ENCODE measurements around the gene ZMPSTE24.

ZMPSTE24 gene

DNA sequence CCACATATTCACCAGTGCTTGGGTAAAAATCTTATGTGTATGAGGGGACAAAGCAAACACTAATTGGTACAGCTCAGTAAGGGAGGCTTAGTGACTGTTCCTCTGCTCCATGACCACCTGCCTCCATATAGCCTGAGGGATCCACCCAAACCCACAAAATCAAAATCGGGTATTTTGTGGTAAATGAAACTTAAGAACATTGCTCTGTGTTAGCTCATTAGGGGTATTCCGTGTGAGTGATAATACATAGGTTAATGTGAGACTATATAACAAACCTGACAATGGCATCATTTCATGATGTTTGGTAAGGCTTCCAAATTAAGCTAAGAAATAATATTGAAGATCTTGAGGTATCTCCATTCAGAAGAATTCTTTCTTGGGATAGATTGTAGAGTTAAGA lies 33.3 kb downstream of the ZMPSTE24 start:
- TF ChIP-seq, protein P1, sequence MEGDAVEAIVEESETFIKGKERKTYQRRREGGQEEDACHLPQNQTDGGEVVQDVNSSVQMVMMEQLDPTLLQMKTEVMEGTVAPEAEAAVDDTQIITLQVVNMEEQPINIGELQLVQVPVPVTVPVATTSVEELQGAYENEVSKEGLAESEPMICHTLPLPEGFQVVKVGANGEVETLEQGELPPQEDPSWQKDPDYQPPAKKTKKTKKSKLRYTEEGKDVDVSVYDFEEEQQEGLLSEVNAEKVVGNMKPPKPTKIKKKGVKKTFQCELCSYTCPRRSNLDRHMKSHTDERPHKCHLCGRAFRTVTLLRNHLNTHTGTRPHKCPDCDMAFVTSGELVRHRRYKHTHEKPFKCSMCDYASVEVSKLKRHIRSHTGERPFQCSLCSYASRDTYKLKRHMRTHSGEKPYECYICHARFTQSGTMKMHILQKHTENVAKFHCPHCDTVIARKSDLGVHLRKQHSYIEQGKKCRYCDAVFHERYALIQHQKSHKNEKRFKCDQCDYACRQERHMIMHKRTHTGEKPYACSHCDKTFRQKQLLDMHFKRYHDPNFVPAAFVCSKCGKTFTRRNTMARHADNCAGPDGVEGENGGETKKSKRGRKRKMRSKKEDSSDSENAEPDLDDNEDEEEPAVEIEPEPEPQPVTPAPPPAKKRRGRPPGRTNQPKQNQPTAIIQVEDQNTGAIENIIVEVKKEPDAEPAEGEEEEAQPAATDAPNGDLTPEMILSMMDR (conservative IDR thresholded peaks at IDR 0.05): no peak

DNA sequence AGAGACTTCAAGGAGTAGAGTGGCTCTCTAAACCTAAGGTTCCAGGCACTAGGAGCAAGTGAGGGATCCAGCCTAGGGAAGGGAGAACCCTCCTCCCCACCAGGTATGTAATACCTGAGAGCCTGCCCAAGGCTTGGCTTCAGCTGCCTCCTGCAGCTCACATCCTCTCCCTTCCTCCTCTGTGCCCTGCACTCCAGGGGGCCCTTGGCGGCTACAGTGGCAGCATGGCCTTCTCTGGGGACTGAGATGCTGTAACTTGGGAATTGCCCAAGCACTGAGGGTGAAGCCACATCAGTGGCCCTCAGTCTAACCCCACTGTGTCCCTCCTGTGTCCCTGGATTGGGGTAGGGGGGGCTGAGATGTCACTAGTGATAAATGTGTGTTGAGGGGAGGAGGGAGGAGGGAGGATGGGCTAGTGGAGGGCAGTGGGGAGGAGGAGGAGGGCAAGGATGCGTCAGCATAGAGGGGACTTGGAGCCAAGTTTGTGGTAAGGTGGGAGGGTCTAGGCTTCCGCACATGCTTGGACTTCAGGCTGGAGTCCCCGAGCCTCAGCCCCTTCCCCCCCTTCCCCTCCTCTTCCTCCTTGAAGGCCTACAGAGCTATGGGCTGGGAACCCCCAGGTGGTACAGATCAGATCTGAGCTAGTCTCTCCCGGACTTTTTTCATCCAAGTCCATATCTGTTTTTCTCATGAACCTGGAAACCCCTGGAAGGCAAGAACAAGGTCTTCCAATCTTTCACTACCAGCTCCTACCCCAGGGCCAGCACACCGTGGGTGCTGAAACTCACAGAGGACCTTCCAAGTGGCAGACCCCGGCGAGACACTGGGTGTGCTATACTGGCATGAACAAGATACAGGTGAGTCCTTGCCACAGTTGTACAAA lies 41.6 kb downstream of the ZMPSTE24 start:
- H3K27ac ChIP-seq: peak overlapping the region; percentile 98; the same call in 1 of the 2 replicates
- TF ChIP-seq, protein P1 (conservative IDR thresholded peaks at IDR 0.05): no peak

More for the DNA sequence above, 33.3 kb downstream of the ZMPSTE24 start:
- H3K27ac ChIP-seq: no peak overlapping the region

DNA sequence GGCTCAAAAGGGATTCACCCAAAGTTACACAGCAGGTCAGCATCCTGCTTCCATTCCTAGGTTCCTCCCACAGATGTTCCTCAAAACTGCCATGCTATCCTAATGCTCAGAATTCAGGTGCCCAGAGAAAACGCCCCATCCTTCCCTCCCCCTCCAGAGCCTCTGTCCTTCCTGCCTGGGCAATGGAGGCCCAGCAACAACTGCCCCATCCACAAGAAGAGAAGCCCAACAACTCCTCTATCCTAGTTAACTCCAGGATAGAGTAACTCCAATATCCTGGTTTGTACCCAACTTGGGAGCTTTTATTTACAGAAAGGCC lies 42.2 kb downstream of the ZMPSTE24 start:
- H3K27ac ChIP-seq: peak overlapping the region; percentile 98
- TF ChIP-seq, protein P1 (conservative IDR thresholded peaks at IDR 0.05): no peak

DNA sequence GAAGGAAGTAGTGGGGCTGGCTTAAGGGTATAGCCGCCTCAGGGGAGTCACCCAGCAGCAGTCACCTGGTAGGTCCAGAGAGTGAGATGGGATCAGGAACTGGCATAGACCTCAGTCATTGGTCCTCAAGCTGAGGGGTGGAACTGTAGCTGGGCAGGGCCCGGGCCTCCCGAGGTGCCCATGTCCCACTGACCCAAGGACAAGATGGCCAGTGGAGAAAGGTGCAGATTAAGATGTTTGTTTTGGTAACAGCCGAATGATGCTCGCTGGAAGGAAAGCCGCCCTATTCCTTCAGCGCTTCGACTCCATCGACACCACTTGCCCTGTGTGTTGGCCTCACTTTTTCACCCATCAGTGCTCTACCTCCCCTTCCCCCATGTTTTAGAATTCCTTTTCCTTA lies 42.6 kb downstream of the ZMPSTE24 start:
- TF ChIP-seq, protein P1 (conservative IDR thresholded peaks at IDR 0.05): no peak
- peak overlapping the region; percentile 98 for H3K27ac ChIP-seq

DNA sequence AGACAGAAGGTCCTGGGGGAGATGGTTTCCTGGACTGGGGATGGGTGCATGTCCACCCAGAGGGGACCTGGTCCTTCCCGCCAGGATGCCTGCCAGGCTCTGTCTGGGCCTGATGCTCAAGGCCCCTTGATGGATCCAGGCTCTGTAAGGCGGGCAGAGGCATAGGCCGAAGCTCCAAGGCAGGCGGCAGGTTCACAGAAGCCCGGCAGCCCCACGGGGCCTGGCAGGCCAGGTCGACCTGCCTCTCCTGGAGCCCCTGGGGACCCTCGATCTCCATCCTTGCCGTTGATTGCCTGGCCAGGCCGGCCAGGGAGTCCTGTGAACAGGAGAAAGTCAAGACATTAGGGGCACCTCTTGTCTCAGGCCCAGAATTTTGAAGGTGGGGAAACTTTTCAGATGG lies 43.0 kb downstream of the ZMPSTE24 start:
- H3K27ac ChIP-seq: peak overlapping the region; percentile 98
- TF ChIP-seq, protein P1 (conservative IDR thresholded peaks at IDR 0.05): no peak

DNA sequence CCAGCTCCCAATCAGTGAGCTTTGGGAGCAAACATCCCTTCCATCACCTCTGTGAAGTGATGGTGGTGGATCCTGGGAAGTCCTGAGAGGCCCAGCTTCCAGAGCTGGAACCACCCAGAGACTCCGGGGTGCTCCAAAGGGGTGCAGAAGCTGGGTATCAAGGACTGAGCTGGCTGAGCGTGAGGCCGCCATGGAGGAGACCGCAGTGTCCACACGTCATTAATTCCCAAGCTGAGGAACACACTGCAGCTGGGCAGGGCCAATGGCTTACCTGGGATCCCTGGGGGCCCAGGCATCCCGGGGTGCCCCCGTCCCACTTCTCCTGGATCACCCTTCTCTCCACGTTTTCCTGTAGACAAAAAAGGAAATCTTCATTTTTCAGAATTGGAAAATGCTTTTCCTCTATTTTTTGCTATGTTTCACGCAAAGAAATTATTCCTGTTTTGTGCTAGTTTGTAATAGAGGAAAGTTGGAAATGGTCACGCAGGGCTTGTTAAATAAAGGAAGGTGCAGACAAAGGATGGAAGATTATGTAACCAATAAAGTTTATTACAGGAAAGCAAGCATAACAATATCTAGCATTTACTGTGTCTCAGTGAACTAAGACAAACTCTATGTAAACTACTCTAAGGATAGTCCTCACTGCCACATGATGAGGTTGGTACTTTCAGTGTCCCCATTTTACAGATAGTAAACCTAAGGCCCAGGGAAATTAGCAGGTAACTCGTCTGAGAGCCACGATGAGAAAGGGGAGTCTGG lies 43.7 kb downstream of the ZMPSTE24 start:
- TF ChIP-seq, protein P1 (conservative IDR thresholded peaks at IDR 0.05): no peak

DNA sequence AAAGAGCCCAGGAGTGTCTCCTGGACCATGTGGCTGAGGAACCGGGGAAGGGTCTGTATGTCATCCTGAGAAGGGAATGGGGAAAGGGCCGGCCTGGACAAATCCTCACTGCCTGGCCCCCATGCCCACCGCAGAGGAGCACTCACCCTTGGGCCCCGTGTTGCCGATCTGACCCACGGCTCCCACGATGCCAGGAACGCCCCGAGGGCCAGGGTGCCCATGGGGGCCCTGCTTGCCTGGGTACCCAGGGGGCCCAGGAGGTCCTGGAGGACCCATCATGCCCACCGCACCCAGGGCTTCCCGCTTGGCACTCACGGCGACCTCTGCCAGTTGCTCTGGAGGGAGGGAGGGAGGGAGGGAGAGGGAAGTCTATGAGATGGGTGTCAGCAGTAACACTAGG lies 44.4 kb downstream of the ZMPSTE24 start:
- peak overlapping the region; percentile 98 for H3K27ac ChIP-seq
- TF ChIP-seq, protein P1 (conservative IDR thresholded peaks at IDR 0.05): no peak

More for the DNA sequence above, 43.7 kb downstream of the ZMPSTE24 start:
- peak overlapping the region; percentile 98 for H3K27ac ChIP-seq

All from VCaP (cell line).